Neural progenitor cell (in vitro differentiated cells): ENCODE measurements around the gene IL25.

Experiments
- CTCF ChIP-seq: fragments of 200-600 bp; sonication (generic); IDR thresholded peaks from 2 replicates; pipeline ENCODE4 v1.5.1; 2017; ENCODE audit warnings: antibody characterized with exemption, mild to moderate bottlenecking
- EZH2 ChIP-seq: fragments of 200-600 bp; sonication (generic); IDR thresholded peaks from 2 replicates; pipeline ENCODE4 v1.6.1; 2017; ENCODE audit warnings: antibody characterized with exemption, mild to moderate bottlenecking, moderate library complexity

DNA sequence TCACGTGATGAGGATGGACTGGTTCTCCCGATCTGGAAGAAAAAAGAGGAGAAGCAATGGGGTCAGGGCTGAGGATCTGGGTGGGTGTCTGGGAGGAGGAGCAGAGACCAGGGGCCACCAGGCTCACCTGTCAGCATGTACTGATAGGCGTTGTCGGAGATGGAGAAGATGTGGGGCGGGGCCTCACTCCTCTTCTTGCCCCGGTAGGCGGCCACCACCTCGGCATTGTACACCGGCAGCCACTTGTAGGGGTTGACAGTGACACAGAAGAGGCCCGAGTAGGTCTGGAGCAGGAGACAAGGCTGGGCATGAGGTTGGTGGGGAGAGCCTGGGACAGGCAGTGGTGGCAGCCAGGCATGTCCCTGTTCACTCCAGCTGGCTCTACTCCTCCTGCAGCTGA lies 32.5 kb downstream of the IL25 start:
- no peak for TF ChIP-seq CTCF
- TF ChIP-seq EZH2: no peak
